Measurements from ENCODE around the gene HSPB9.
A peak's percentile ranks its signal among the peaks of the same experiment; 100 is the strongest.
"Not testable (repeated sequence)": the region's sequence is repeated elsewhere in the genome, so short reads cannot be mapped to it uniquely, and the experiment has no call there.

HSPB9 gene

DNA sequence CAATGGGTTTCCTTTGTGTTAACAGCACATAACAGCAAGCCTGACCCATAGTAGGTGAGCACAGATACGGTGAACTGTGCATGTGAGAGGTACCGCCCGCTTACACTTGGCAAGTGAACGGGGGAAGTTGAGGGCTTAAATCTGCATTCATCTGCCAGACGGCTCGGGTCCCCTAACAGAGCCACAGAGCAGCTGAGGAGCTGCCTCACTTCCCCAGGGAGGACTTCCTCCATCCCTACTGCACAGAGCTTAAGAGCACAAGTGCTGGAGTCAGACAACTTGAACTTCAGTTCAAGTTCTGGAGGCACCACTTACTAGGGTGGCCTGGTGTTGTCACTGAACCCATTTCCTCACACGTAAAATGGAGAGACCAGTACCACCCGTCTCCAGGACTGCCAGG, 18.8 kb downstream of the HSPB9 start:
- H3K27me3 ChIP-seq (ENCODE audit: insufficient read depth, low read length): no peaks in the 10 kb centered on the region
- H3K4me1 ChIP-seq (ENCODE audit: insufficient read depth, low read length): no peaks in the 10 kb centered on the region; the same call in 1 of the 2 replicates
- peaks cover 25% of the 10 kb centered on the region for H3K36me3 ChIP-seq (ENCODE audit: insufficient read depth, low read depth, low read length)
- H3K4me3 ChIP-seq (ENCODE audit: low read length): no peak overlapping the region
- H3K9ac ChIP-seq (ENCODE audit: low read depth, low read length): no peak overlapping the region
- H3K9me3 ChIP-seq (ENCODE audit: insufficient read depth, low read depth, low read length): no peaks in the 10 kb centered on the region
- H3K27ac ChIP-seq (ENCODE audit: low read length): no peak overlapping the region

- Histone ChIP-seq H3K9me3 (ENCODE audit: insufficient read depth, low read depth, low read length) (no peaks in the 10 kb centered on the region), H3K36me3 (ENCODE audit: insufficient read depth, low read depth, low read length) (peaks cover 25% of the 10 kb centered on the region), H3K4me1 (ENCODE audit: insufficient read depth, low read length) (no peaks in the 10 kb centered on the region; the same call in 1 of the 2 replicates), H3K27me3 (ENCODE audit: insufficient read depth, low read length) (no peaks in the 10 kb centered on the region), H3K4me3 (ENCODE audit: low read length) (no peak overlapping the region), H3K9ac (ENCODE audit: low read depth, low read length) (no peak overlapping the region; the same call in 1 of the 2 replicates), H3K27ac (ENCODE audit: low read length) (no peak overlapping the region)
Measured at GRCh38 chr17:42142371-42142896, 19.8 kb downstream of the HSPB9 start.

- H3K27ac ChIP-seq (ENCODE audit: low read length); H3K9ac ChIP-seq (ENCODE audit: low read depth, low read length); H3K4me1 ChIP-seq (ENCODE audit: insufficient read depth, low read length); H3K9me3 ChIP-seq (ENCODE audit: insufficient read depth, low read depth, low read length); H3K27me3 ChIP-seq (ENCODE audit: insufficient read depth, low read length); H3K4me3 ChIP-seq (ENCODE audit: low read length): not testable (repeated sequence)
- peaks cover 25% of the 10 kb centered on the region for H3K36me3 ChIP-seq (ENCODE audit: insufficient read depth, low read depth, low read length)
Measured at GRCh38 chr17:42143138-42143537, 20.5 kb downstream of the HSPB9 start.

DNA sequence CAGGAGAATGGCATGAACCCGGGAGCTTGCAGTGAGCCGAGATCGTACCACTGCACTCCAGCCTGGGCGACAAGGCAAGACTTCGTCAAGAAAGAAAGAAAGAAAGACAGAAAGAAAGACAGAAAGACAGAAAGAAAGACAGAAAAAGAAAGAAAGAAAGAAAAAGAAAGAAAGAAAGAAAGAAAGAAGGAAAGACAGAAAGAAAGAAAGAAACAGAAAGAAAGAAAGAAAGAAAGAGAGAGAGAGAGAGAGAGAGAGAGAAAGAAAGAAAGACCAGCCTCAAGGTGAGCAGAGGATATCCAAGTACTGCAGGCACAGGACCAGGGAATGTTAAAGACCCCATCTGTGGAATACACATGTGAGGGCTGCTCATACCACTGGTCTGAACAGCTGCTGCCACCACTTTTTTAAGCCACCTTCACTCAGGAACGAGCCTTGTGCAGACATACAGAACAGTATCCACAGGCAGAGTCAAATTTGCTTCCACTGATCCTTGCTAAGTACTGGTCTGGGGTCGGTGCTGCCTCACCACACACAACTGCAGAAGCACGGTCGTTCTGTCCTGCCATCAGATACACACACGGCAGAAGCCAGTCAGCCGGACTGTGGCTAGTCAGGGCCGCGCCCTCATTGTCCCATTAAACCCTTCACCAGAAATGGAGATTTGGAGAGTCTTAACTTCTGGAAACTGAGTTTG, 24.5 kb downstream of the HSPB9 start:
- H3K9ac ChIP-seq (ENCODE audit: low read depth, low read length): no peak overlapping the region
- no peaks in the 10 kb centered on the region for H3K27me3 ChIP-seq (ENCODE audit: insufficient read depth, low read length)
- H3K4me3 ChIP-seq (ENCODE audit: low read length): no peak overlapping the region
- no peaks in the 10 kb centered on the region; the same call in 1 of the 2 replicates for H3K4me1 ChIP-seq (ENCODE audit: insufficient read depth, low read length)
- no peaks in the 10 kb centered on the region for H3K9me3 ChIP-seq (ENCODE audit: insufficient read depth, low read depth, low read length)
- H3K36me3 ChIP-seq (ENCODE audit: insufficient read depth, low read depth, low read length): peaks cover 18% of the 10 kb centered on the region
- H3K27ac ChIP-seq (ENCODE audit: low read length): no peak overlapping the region

DNA sequence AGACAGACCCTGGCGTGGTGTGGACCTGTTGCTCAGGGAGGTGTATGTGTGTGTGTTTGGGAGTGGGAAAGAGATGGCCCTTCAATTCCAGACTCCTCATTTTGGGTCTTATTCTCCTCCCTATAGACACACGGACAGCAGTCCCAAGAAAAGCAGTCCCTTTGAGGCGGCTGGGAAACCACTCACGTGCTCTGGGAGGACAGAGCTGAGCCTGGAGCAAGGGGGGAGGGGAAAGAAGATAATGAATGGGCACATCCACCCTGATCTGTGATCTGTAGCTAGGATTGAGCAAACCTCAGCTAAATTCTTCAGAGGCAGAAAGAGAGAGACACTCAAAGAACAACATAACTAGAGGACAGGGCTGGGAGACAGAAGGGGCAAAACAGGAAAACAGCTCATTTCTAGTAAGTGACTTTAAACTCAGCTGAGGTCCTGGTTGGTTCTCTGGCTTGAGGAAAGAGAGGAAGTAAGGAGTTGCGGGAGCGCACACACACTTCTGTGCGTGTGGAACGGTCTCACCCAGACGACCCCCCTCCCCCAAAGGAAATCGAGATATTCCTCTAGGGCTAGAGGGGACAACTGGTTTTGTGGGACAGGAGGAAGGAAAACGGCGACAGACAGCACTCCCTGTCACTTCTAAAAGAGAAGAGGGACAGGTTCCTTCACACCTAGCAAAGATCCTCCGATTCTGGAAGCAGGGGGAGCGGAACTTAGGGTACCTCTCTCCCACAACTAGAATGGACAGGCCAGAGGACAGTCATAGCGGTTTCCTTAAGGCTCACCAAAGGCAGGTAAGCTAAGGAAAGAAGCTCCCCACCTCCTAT, 31.5 kb downstream of the HSPB9 start:
- peak overlapping the region; percentile 99 for H3K4me3 ChIP-seq (ENCODE audit: low read length)
- H3K9me3 ChIP-seq (ENCODE audit: insufficient read depth, low read depth, low read length): no peaks in the 10 kb centered on the region
- H3K36me3 ChIP-seq (ENCODE audit: insufficient read depth, low read depth, low read length): 0 out of 2 replicates have a peak, but pooled peaks cover 5% of the 10 kb centered on the region
- H3K4me1 ChIP-seq (ENCODE audit: insufficient read depth, low read length): peaks cover 6% of the 10 kb centered on the region; the same call in 1 of the 2 replicates
- peak overlapping the region; percentile 94 for H3K9ac ChIP-seq (ENCODE audit: low read depth, low read length)
- H3K27me3 ChIP-seq (ENCODE audit: insufficient read depth, low read length): no peaks in the 10 kb centered on the region
- H3K27ac ChIP-seq (ENCODE audit: low read length): no peak overlapping the region

GRCh38 chr17:42155614-42156045, 33.0 kb downstream of the HSPB9 start:
- H3K9ac ChIP-seq (ENCODE audit: low read depth, low read length): peak overlapping the region; percentile 68; the same call in 1 of the 2 replicates
- H3K36me3 ChIP-seq (ENCODE audit: insufficient read depth, low read depth, low read length): 0 out of 2 replicates have a peak, but pooled peaks cover 5% of the 10 kb centered on the region
- H3K27ac ChIP-seq (ENCODE audit: low read length): no peak overlapping the region
- H3K4me3 ChIP-seq (ENCODE audit: low read length): peak overlapping the region; percentile 99
- no peaks in the 10 kb centered on the region for H3K27me3 ChIP-seq (ENCODE audit: insufficient read depth, low read length)
- H3K4me1 ChIP-seq (ENCODE audit: insufficient read depth, low read length): peaks cover 6% of the 10 kb centered on the region; the same call in 1 of the 2 replicates
- no peaks in the 10 kb centered on the region for H3K9me3 ChIP-seq (ENCODE audit: insufficient read depth, low read depth, low read length)

- H3K9ac ChIP-seq (ENCODE audit: low read depth, low read length): no peak overlapping the region
- no peaks in the 10 kb centered on the region for H3K36me3 ChIP-seq (ENCODE audit: insufficient read depth, low read depth, low read length)
- no peak overlapping the region for H3K4me3 ChIP-seq (ENCODE audit: low read length)
- H3K4me1 ChIP-seq (ENCODE audit: insufficient read depth, low read length): no peaks in the 10 kb centered on the region
- no peak overlapping the region for H3K27ac ChIP-seq (ENCODE audit: low read length)
- H3K27me3 ChIP-seq (ENCODE audit: insufficient read depth, low read length): no peaks in the 10 kb centered on the region
- no peaks in the 10 kb centered on the region for H3K9me3 ChIP-seq (ENCODE audit: insufficient read depth, low read depth, low read length)
Measured at GRCh38 chr17:42159796-42160530, 37.4 kb downstream of the HSPB9 start.

- Histone ChIP-seq H3K9me3 (ENCODE audit: insufficient read depth, low read depth, low read length) (no peaks in the 10 kb centered on the region), H3K27ac (ENCODE audit: low read length) (no peak overlapping the region), H3K36me3 (ENCODE audit: insufficient read depth, low read depth, low read length) (no peaks in the 10 kb centered on the region), H3K27me3 (ENCODE audit: insufficient read depth, low read length) (no peaks in the 10 kb centered on the region), H3K4me3 (ENCODE audit: low read length) (no peak overlapping the region), H3K9ac (ENCODE audit: low read depth, low read length) (no peak overlapping the region), H3K4me1 (ENCODE audit: insufficient read depth, low read length) (no peaks in the 10 kb centered on the region)
Measured at GRCh38 chr17:42160531-42160910, 37.9 kb downstream of the HSPB9 start.

- H3K4me1 ChIP-seq (ENCODE audit: insufficient read depth, low read length): no peaks in the 10 kb centered on the region
- H3K36me3 ChIP-seq (ENCODE audit: insufficient read depth, low read depth, low read length): no peaks in the 10 kb centered on the region
- H3K4me3 ChIP-seq (ENCODE audit: low read length): no peak overlapping the region
- no peak overlapping the region for H3K27ac ChIP-seq (ENCODE audit: low read length)
- H3K9me3 ChIP-seq (ENCODE audit: insufficient read depth, low read depth, low read length): no peaks in the 10 kb centered on the region
- no peak overlapping the region for H3K9ac ChIP-seq (ENCODE audit: low read depth, low read length)
- H3K27me3 ChIP-seq (ENCODE audit: insufficient read depth, low read length): no peaks in the 10 kb centered on the region
Measured at GRCh38 chr17:42163113-42163512, 40.5 kb downstream of the HSPB9 start.

GRCh38 chr17:42163696-42164407, 41.2 kb downstream of the HSPB9 start:
- Histone ChIP-seq H3K36me3 (ENCODE audit: insufficient read depth, low read depth, low read length) (no peaks in the 10 kb centered on the region), H3K27ac (ENCODE audit: low read length) (no peak overlapping the region), H3K9ac (ENCODE audit: low read depth, low read length) (no peak overlapping the region), H3K4me3 (ENCODE audit: low read length) (no peak overlapping the region), H3K27me3 (ENCODE audit: insufficient read depth, low read length) (no peaks in the 10 kb centered on the region), H3K9me3 (ENCODE audit: insufficient read depth, low read depth, low read length) (no peaks in the 10 kb centered on the region), H3K4me1 (ENCODE audit: insufficient read depth, low read length) (no peaks in the 10 kb centered on the region)

- H3K27me3 ChIP-seq (ENCODE audit: insufficient read depth, low read length): no peaks in the 10 kb centered on the region
- no peak overlapping the region for H3K27ac ChIP-seq (ENCODE audit: low read length)
- H3K4me3 ChIP-seq (ENCODE audit: low read length): no peak overlapping the region
- H3K4me1 ChIP-seq (ENCODE audit: insufficient read depth, low read length): no peaks in the 10 kb centered on the region
- H3K36me3 ChIP-seq (ENCODE audit: insufficient read depth, low read depth, low read length): no peaks in the 10 kb centered on the region
- no peaks in the 10 kb centered on the region for H3K9me3 ChIP-seq (ENCODE audit: insufficient read depth, low read depth, low read length)
- H3K9ac ChIP-seq (ENCODE audit: low read depth, low read length): no peak overlapping the region
Measured at GRCh38 chr17:42165751-42166150, 43.1 kb downstream of the HSPB9 start.
